ENCODE data around the gene UNC13C. TPM values are rescaled to one million over a fixed set of nuclear protein-coding genes. Genes with fewer than 3 reads are reported as not detected.

UNC13C gene
- total RNA-seq, 1 experiment from 2014 or later: 0.05 TPM

- no peak for DNase-seq (ENCODE audit: low read depth)
Measured at GRCh38 chr15:54640873-54641272, 662.6 kb downstream of the UNC13C start.

GRCh38 chr15:54644796-54645195 lies 666.6 kb downstream of the UNC13C start:
- DNase-seq (ENCODE audit: low read depth): no peak

DNA sequence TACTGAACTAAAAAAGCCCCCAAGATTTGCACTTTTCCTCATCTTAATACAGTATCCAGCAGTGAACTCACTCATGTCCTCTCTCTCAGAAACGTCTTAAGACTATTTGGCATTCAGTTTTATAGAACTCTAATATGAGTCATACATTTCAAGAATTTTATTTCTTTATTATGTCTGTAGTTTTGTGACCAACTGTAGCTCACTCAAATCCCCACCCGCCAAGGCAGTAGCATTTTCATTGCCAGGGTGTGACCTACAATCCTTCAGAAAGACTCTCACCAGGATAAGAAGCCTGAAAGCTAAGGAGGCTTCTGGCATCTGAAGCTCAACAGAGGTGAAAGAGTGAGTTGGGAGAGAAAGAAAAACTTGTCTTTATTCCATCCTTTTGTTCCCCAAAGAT lies 681.4 kb downstream of the UNC13C start:
- DNase-seq (ENCODE audit: low read depth): no peak

- peak; percentile 0 for DNase-seq (ENCODE audit: low read depth)
Measured at GRCh38 chr15:54660356-54660755, 682.1 kb downstream of the UNC13C start.

- no peak for DNase-seq (ENCODE audit: low read depth)
Measured at GRCh38 chr15:54675241-54675640, 697.0 kb downstream of the UNC13C start.

DNA sequence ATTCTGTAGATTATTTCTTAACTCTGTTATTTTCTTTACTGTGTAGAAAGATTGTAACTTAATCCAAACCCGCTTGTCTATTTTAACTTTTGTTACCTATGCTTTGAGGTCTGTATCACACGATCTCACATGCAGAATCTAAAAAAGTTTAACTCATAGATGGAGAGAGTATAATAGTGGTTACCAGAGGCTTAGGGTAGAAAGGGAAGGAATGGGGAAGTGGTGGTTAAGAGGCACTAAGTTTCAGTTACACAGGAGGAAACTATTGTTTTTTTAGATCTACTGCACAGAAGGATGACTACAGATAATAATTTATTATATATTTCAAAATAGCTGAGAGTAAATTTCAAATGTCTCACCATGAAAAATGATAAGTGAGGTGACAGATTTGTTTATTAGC lies 703.3 kb downstream of the UNC13C start:
- DNase-seq (ENCODE audit: low read depth): no peak

Other genes with a start within 250 kb of the UNC13C start
- gene WDR72, start 218.8 kb upstream of the UNC13C start, total RNA-seq (2014; rRNA removed; shearing (Covaris generic)): not detected in 2 replicates

Data from M059J (cell line).